Lower leg skin (tissue), 3 donors: Measurements from ENCODE around the gene KANTR.

Source experiments
- CTCF ChIP-seq, 3 donors: fragments of 450-650 bp; IDR thresholded peaks; one replicate each; pipeline ENCODE4 v1.5.1; 2016; ENCODE audit warnings: antibody characterized with exemption in 3 of 3, mild to moderate bottlenecking in 3 of 3, moderate library complexity in 2 of 3
- POLR2A ChIP-seq, 2 donors: fragments of 450-650 bp; IDR thresholded peaks; one replicate each; pipeline ENCODE4 v1.6.1; 2016 to 2017; ENCODE audit warnings: antibody characterized with exemption in 2 of 2, mild to moderate bottlenecking in 1 of 2, moderate library complexity in 1 of 2

- TF ChIP-seq CTCF (IDR thresholded peaks at IDR 0.05) (no peak), POLR2A (IDR thresholded peaks at IDR 0.05) (no peak)
Measured at GRCh38 chrX:53088136-53088974, 5.6 kb upstream of the KANTR start.
